Osteoblast (primary cell): ENCODE data around the gene AKR1B15. TPM values are rescaled to one million over a fixed set of nuclear protein-coding genes. Genes with fewer than 3 reads are reported as not detected.

Source experiments
- DNase-seq: peaks from one replicate; pipeline ENCODE4 v3.0.0; 2011; ENCODE audit warnings: low spot score, mixed read lengths; ENCODE audit not compliant: insufficient read length; ENCODE audit errors: missing footprints
- H2AFZ ChIP-seq: 2 replicates; pipeline ENCODE4 v1.6.0; 2011; ENCODE audit warnings: mild to moderate bottlenecking, low read length
- H3K27ac ChIP-seq: 2 replicates; pipeline ENCODE4 v1.5.1; 2011; ENCODE audit warnings: mild to moderate bottlenecking, low read depth, low read length, moderate library complexity
- H3K27me3 ChIP-seq: 2 replicates; pipeline ENCODE4 v1.6.0; 2012; ENCODE audit warnings: mild to moderate bottlenecking, control low read depth, inconsistent platforms, low read length, moderate library complexity; ENCODE audit not compliant: insufficient read depth
- H3K36me3 ChIP-seq: 2 replicates; pipeline ENCODE4 v1.5.1; 2011; ENCODE audit warnings: mild to moderate bottlenecking, low read length, control low read depth, moderate library complexity; ENCODE audit not compliant: insufficient read depth
- H3K4me1 ChIP-seq: 2 replicates; pipeline ENCODE4 v1.5.1; 2011; ENCODE audit warnings: mild to moderate bottlenecking, low read length, control low read depth, moderate library complexity; ENCODE audit not compliant: insufficient read depth
- H3K4me2 ChIP-seq: 2 replicates; pipeline ENCODE4 v1.6.0; 2011; ENCODE audit warnings: mild to moderate bottlenecking, low read length; ENCODE audit not compliant: insufficient read depth
- H3K4me3 ChIP-seq: fragments of 200-600 bp; sonication (generic); 3 replicates; pipeline ENCODE4 v1.5.1; 2012; ENCODE audit warnings: mild to moderate bottlenecking, low read length, inconsistent platforms; ENCODE audit not compliant: insufficient read depth
- H3K79me2 ChIP-seq: 2 replicates; pipeline ENCODE4 v1.6.0; 2012; ENCODE audit warnings: mild to moderate bottlenecking, low read length, control low read depth, inconsistent platforms; ENCODE audit not compliant: insufficient read depth
- H3K9me3 ChIP-seq: 2 replicates; pipeline ENCODE4 v1.5.1; 2011; ENCODE audit warnings: low read depth, low read length, control low read depth
- H4K20me1 ChIP-seq: 2 replicates; pipeline ENCODE4 v1.6.0; 2012; ENCODE audit warnings: mild to moderate bottlenecking, low read length, control low read depth; ENCODE audit not compliant: insufficient read depth
- total RNA-seq: library from RNA; depleted of rRNA; stranded (reverse); fragments of >200 nt; gene quantifications from 2 replicates; pipeline ENCODE4 v1.2.3, GENCODE V29; 2012
- TF ChIP-seq, protein P1 (sequence below): IDR thresholded peaks from 2 replicates; pipeline ENCODE4 v1.5.1; 2011; ENCODE audit warnings: mild to moderate bottlenecking, low read depth, low read length, moderate library complexity; ENCODE audit errors: extremely low read depth

Gene AKR1B15
- total RNA-seq, 1 donor: 0.36 TPM

DNA sequence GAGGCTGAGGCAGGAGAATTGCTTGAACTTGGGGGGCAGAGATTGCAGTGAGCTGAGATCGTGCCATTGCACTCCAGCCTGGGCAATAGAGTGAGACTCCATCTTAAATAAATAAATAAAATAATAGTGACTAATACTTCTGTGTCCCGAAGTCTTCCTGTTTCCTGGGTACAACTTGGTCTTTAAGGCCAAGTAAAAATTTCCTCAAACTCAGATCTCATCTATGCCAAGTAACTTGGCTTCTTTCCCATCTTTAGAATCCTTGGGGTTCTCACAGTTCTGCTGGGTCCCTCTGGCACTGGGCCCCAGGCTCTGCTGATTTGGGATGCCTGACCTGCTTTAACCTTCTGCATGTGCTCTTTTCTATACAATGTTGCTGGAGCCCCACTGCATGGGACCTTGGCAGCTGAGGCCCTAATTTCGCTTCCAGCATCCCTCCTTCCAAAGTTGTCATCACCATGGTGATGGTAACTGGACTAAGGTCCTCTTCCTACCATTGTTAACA is 44.2 kb upstream of the AKR1B15 start:
- H3K27ac ChIP-seq: no peak overlapping the region
- no peaks in the 10 kb centered on the region for H3K9me3 ChIP-seq
- no peak overlapping the region for H2AFZ ChIP-seq
- H3K36me3 ChIP-seq: no peaks in the 10 kb centered on the region
- no peaks in the 10 kb centered on the region for H3K4me1 ChIP-seq
- DNase-seq: no peak
- H3K4me2 ChIP-seq: no peak overlapping the region
- no peak overlapping the region for H3K4me3 ChIP-seq
- H4K20me1 ChIP-seq: no peaks in the 10 kb centered on the region
- TF ChIP-seq, protein P1, sequence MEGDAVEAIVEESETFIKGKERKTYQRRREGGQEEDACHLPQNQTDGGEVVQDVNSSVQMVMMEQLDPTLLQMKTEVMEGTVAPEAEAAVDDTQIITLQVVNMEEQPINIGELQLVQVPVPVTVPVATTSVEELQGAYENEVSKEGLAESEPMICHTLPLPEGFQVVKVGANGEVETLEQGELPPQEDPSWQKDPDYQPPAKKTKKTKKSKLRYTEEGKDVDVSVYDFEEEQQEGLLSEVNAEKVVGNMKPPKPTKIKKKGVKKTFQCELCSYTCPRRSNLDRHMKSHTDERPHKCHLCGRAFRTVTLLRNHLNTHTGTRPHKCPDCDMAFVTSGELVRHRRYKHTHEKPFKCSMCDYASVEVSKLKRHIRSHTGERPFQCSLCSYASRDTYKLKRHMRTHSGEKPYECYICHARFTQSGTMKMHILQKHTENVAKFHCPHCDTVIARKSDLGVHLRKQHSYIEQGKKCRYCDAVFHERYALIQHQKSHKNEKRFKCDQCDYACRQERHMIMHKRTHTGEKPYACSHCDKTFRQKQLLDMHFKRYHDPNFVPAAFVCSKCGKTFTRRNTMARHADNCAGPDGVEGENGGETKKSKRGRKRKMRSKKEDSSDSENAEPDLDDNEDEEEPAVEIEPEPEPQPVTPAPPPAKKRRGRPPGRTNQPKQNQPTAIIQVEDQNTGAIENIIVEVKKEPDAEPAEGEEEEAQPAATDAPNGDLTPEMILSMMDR: no peak
- H3K79me2 ChIP-seq: no peaks in the 10 kb centered on the region
- no peaks in the 10 kb centered on the region for H3K27me3 ChIP-seq

GRCh38 chr7:134505856-134506255 is 43.1 kb upstream of the AKR1B15 start:
- no peak for DNase-seq
- H3K27me3 ChIP-seq: no peaks in the 10 kb centered on the region
- no peaks in the 10 kb centered on the region for H3K79me2 ChIP-seq
- no peaks in the 10 kb centered on the region for H4K20me1 ChIP-seq
- no peak overlapping the region for H3K4me3 ChIP-seq
- H3K9me3 ChIP-seq: no peaks in the 10 kb centered on the region
- TF ChIP-seq, protein P1: no peak
- no peak overlapping the region for H3K4me2 ChIP-seq
- no peak overlapping the region for H2AFZ ChIP-seq
- no peak overlapping the region for H3K27ac ChIP-seq
- no peaks in the 10 kb centered on the region for H3K36me3 ChIP-seq
- H3K4me1 ChIP-seq: no peaks in the 10 kb centered on the region

DNA sequence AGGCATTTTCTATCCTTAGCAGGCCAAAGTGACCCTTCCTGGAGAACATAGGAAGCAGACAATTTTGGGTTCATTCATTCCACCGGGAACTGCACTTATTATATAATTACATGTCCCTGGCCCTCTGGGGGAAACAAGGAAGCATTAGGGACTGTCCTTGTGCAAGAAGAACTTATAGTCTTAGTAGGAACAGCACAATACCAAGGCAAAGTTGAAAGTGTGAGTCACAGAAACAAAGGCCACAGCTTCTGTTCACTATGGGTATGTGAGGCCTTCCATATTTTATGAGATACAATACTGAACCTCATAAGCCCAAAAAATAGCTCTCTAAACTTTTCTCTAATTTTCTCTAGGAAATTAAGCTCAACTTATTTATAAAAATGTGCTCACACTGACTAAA is 39.9 kb upstream of the AKR1B15 start:
- H3K9me3 ChIP-seq: no peaks in the 10 kb centered on the region
- H3K36me3 ChIP-seq: no peaks in the 10 kb centered on the region
- no peaks in the 10 kb centered on the region for H3K79me2 ChIP-seq
- TF ChIP-seq, protein P1: no peak
- H2AFZ ChIP-seq: no peak overlapping the region
- H3K4me1 ChIP-seq: peaks cover under 1% of the 10 kb centered on the region
- no peaks in the 10 kb centered on the region for H3K27me3 ChIP-seq
- H3K4me2 ChIP-seq: no peak overlapping the region
- no peak for DNase-seq
- no peak overlapping the region for H3K4me3 ChIP-seq
- no peaks in the 10 kb centered on the region for H4K20me1 ChIP-seq
- H3K27ac ChIP-seq: no peak overlapping the region

DNA sequence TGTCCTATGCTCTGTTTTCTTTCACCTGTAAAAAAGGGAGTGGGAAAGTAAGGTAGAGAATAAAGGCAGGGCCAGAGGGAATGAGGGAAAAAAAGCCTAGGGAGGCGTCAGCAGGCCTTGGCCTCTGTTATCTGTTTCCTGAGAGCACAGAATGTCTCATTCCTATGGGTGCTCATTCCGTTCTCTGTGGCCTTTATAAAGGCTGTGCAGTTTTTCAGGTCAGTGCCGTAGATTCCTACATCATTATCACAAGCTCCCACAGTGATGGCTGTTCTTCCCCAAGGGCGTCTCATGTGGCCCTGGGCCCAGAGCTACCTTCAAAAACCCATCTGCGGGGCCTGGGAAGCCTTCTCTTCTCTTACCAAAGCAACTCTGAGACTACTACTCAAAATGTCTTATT is 38.3 kb upstream of the AKR1B15 start:
- DNase-seq: no peak
- Histone ChIP-seq H3K27me3 (no peaks in the 10 kb centered on the region), H2AFZ (no peak overlapping the region), H3K4me1 (peaks cover 14% of the 10 kb centered on the region), H4K20me1 (no peaks in the 10 kb centered on the region), H3K36me3 (no peaks in the 10 kb centered on the region), H3K4me3 (no peak overlapping the region), H3K79me2 (no peaks in the 10 kb centered on the region), H3K9me3 (no peaks in the 10 kb centered on the region), H3K27ac (no peak overlapping the region), H3K4me2 (no peak overlapping the region)
- TF ChIP-seq, protein P1: no peak
